Measurements from ENCODE around the gene SPATA16. TPM values are rescaled to one million over a fixed set of nuclear protein-coding genes. Genes with fewer than 3 reads are reported as not detected.

Gene SPATA16
- total and polyA plus RNA-seq, 2 of the 13 experiments (the other 11 are each of a cell fraction or from before 2014, with no cell fraction given), result not detected

DNA sequence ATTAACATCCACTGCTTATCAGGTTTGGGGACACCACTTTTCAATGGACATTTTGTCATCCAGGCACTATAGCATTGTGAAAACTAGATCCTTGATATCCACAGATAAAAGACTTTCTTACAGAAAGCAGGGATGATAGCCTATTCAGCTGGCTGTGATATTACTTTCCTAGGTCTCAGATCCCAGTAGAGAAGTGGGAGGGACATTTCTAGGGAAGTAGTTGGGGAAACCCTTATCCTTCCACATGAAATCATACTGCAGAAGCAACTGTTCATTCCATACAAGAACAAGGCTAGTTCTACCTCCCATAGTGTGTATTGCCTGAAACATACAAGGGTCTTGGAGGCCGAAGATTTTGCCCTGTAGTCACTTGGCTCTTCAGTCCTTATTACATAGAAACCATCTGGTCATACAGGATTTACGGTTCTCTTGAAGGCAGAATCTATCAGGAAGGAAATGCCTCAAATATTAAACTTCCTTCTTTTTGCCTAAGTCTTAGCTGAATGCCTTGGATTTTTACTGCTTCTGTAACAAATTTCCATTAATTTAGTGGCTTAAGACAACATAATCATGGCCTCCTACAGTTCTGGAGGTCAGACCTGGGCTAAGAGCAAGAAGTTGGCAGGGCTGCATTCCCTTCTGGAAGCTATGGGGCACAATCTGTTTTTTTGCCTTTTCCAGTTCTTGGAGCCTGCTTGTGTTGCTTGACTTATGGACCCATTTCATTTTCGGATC is 271.1 kb downstream of the SPATA16 start:
- Histone ChIP-seq H3K36me3 (replicated peaks in 1 of 2; ENCODE audit: control insufficient read depth in 1 of 2, insufficient read depth in 2 of 2, low read length in 2 of 2) (no peaks in the 10 kb centered on the region), H3K27ac (ENCODE audit: extremely low read length, insufficient read depth, low read length) (no peak overlapping the region), H2AFZ (ENCODE audit: low read length) (no peak overlapping the region), H3K4me3 (replicated peaks in 1 of 3; ENCODE audit: insufficient read depth in 1 of 3, low read depth in 2 of 3, low read length in 3 of 3) (no peak overlapping the region), H3K4me1 (ENCODE audit: insufficient read depth, low read length) (no peaks in the 10 kb centered on the region), H3K79me2 (ENCODE audit: insufficient read depth, low read length) (no peaks in the 10 kb centered on the region), H3K27me3 (ENCODE audit: control insufficient read depth in 1 of 2, insufficient read depth in 2 of 2, low read length in 2 of 2) (peaks cover 0 to 10% of the 10 kb centered on the region in 2 experiments; a peak in 1 of 5 replicates), H3K4me2 (ENCODE audit: low read depth, low read length) (no peak overlapping the region), H4K20me1 (ENCODE audit: insufficient read depth, low read length) (no peaks in the 10 kb centered on the region), H3K9ac (ENCODE audit: insufficient read depth, low read depth, low read length) (no peak overlapping the region), H3K9me3 (ENCODE audit: low read length) (no peaks in the 10 kb centered on the region)
- ChIA-PET CTCF (ENCODE audit: low intra/inter-chr PET ratio, low total read pairs) (no interaction called here), POLR2A (no interaction called here)
- intact Hi-C loops (cut with micrococcal nuclease; ENCODE audit: unreplicated experiment), result no loop called here
- in situ Hi-C loops (cut with HindIII; ENCODE audit: extremely low pct_ligation_motif_present, low pct_unique_long_range_greater_than_20kb), result no loop called here
- ATAC-seq (no peak), FAIRE-seq (no peak), DNase-seq (ENCODE audit: low spot score) (no peak)
- TF ChIP-seq ZNF530 (CRISPR knock-in tag; IDR thresholded peaks at IDR 0.05; ENCODE audit: low read depth) (no peak), ZNF891 (CRISPR knock-in tag; IDR thresholded peaks at IDR 0.05) (no peak)
- 17% methylated on average over 3 of the region's 3 CpGs for WGBS (ENCODE audit: low lambda C conversion rate)
- no TSS peak for BruUV-seq (replicated peaks)

DNA sequence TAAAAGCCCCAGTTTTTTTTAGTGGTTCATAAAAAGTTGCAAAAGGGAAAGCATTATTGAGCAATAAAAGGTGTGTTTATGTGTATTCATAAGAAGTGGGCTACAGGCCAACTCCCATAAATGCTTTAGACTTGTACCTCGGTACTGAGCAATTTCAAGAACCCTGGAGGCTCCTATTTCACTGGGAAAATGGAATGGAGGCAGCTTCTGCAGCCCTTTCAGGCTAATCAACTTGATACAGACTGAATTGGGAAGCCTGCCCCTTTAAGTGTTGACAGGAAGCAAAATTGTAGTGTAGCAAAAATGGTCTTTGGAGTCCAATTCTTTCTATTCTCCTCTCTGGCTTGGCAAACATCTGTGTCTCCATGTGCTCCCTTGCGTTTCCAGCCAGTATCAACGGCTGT is 271.7 kb downstream of the SPATA16 start:
- Histone ChIP-seq H3K9me3 (ENCODE audit: low read length) (no peaks in the 10 kb centered on the region), H3K27ac (ENCODE audit: extremely low read length, insufficient read depth, low read length) (no peak overlapping the region), H3K27me3 (ENCODE audit: control insufficient read depth in 1 of 2, insufficient read depth in 2 of 2, low read length in 2 of 2) (peaks cover 0 to 10% of the 10 kb centered on the region in 2 experiments; a peak in 1 of 5 replicates), H3K4me3 (replicated peaks in 1 of 3; ENCODE audit: insufficient read depth in 1 of 3, low read depth in 2 of 3, low read length in 3 of 3) (no peak overlapping the region), H3K9ac (ENCODE audit: insufficient read depth, low read depth, low read length) (no peak overlapping the region), H3K4me1 (ENCODE audit: insufficient read depth, low read length) (no peaks in the 10 kb centered on the region), H2AFZ (ENCODE audit: low read length) (no peak overlapping the region), H3K36me3 (replicated peaks in 1 of 2; ENCODE audit: control insufficient read depth in 1 of 2, insufficient read depth in 2 of 2, low read length in 2 of 2) (no peaks in the 10 kb centered on the region), H4K20me1 (ENCODE audit: insufficient read depth, low read length) (no peaks in the 10 kb centered on the region), H3K79me2 (ENCODE audit: insufficient read depth, low read length) (no peaks in the 10 kb centered on the region), H3K4me2 (ENCODE audit: low read depth, low read length) (no peak overlapping the region)
- CTCF ChIA-PET (ENCODE audit: low intra/inter-chr PET ratio, low total read pairs), result no interaction called here
- BruUV-seq (replicated peaks), result no TSS peak
- DNase-seq (ENCODE audit: low spot score), result no peak
- WGBS (ENCODE audit: low lambda C conversion rate), result 2% methylated on average over 3 of the region's 3 CpGs
- no peak for FAIRE-seq
- intact Hi-C loops (cut with micrococcal nuclease; ENCODE audit: unreplicated experiment), result no loop called here
- POLR2A ChIA-PET, result no interaction called here
- ATAC-seq, result no peak
- TF ChIP-seq KDM6A (CRISPR knock-in tag; IDR thresholded peaks at IDR 0.05; ENCODE audit: low read depth), result no peak
- no peak for TF ChIP-seq SALL2 (CRISPR knock-in tag; IDR thresholded peaks at IDR 0.05)
- no peak for TF ChIP-seq RFX5 (IDR thresholded peaks at IDR 0.05; ENCODE audit: low read depth, low read length)
- no peak for TF ChIP-seq HMGA1 (CRISPR knock-in tag; conservative IDR thresholded peaks at IDR 0.05)
- TF ChIP-seq HNRNPUL1 (IDR thresholded peaks at IDR 0.05; ENCODE audit: low read depth, low read length), result no peak
- no peak for TF ChIP-seq FIP1L1 (IDR thresholded peaks at IDR 0.05; ENCODE audit: borderline replicate concordance, insufficient read depth, low read depth, low read length)
- no peak for TF ChIP-seq RBM22 (optimal IDR thresholded peaks at IDR 0.05; ENCODE audit: low read length)
- TF ChIP-seq GABPB1 (CRISPR knock-in tag; IDR thresholded peaks at IDR 0.05), result no peak
- no peak for TF ChIP-seq ZNF337 (CRISPR knock-in tag; IDR thresholded peaks at IDR 0.05; ENCODE audit: borderline replicate concordance, low read depth)
- no peak for TF ChIP-seq ARHGAP35 (CRISPR knock-in tag; IDR thresholded peaks at IDR 0.05; ENCODE audit: borderline replicate concordance)
- TF ChIP-seq SOX13 (IDR thresholded peaks at IDR 0.05), result no peak
- no peak for TF ChIP-seq SOX13 (CRISPR knock-in tag; conservative IDR thresholded peaks at IDR 0.05 in 1 of 2, IDR thresholded peaks at IDR 0.05 in 1 of 2)
- no peak for TF ChIP-seq ZKSCAN1 (IDR thresholded peaks at IDR 0.05; ENCODE audit: low read length)
- TF ChIP-seq, protein P1, sequence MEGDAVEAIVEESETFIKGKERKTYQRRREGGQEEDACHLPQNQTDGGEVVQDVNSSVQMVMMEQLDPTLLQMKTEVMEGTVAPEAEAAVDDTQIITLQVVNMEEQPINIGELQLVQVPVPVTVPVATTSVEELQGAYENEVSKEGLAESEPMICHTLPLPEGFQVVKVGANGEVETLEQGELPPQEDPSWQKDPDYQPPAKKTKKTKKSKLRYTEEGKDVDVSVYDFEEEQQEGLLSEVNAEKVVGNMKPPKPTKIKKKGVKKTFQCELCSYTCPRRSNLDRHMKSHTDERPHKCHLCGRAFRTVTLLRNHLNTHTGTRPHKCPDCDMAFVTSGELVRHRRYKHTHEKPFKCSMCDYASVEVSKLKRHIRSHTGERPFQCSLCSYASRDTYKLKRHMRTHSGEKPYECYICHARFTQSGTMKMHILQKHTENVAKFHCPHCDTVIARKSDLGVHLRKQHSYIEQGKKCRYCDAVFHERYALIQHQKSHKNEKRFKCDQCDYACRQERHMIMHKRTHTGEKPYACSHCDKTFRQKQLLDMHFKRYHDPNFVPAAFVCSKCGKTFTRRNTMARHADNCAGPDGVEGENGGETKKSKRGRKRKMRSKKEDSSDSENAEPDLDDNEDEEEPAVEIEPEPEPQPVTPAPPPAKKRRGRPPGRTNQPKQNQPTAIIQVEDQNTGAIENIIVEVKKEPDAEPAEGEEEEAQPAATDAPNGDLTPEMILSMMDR (CRISPR knock-in tag; IDR thresholded peaks at IDR 0.05), result no peak
- TF ChIP-seq CEBPB (IDR thresholded peaks at IDR 0.05; ENCODE audit: borderline replicate concordance, low read depth, low read length), result no peak
- no peak for TF ChIP-seq FLYWCH1 (CRISPR knock-in tag; IDR thresholded peaks at IDR 0.05)
- in situ Hi-C loops (cut with HindIII; ENCODE audit: extremely low pct_ligation_motif_present, low pct_unique_long_range_greater_than_20kb), result no loop called here
